ENCODE data around the gene ATXN1. TPM values are rescaled to one million over a fixed set of nuclear protein-coding genes. Genes with fewer than 3 reads are reported as not detected.
"Not testable (repeated sequence)": the region's sequence is repeated elsewhere in the genome, so short reads cannot be mapped to it uniquely, and the experiment has no call there.

ATXN1 gene
- total and polyA plus RNA-seq, 7 donors: 1.3 to 50.9 (median 21.6) TPM

GRCh38 chr6:16273256-16273655 is 488.0 kb downstream of the ATXN1 start:
- H3K4me1 ChIP-seq: peaks cover 43% of the 10 kb centered on the region
- peak overlapping the region; percentile 95 for H3K27ac ChIP-seq
- peaks cover 0 to 40% of the 10 kb centered on the region in 2 donors for H3K36me3 ChIP-seq (ENCODE audit: insufficient read depth in 1 of 2, low read depth in 1 of 2)
- no peaks in the 10 kb centered on the region for H3K27me3 ChIP-seq (ENCODE audit: insufficient read depth in 3 of 3, low read length in 2 of 3)
- no peaks in the 10 kb centered on the region for H3K9me3 ChIP-seq
- H3K4me3 ChIP-seq: no peak overlapping the region
- TF ChIP-seq CTCF (IDR thresholded peaks at IDR 0.05): no peak
- no peak for DNase-seq
- intact Hi-C loops (cut with DNase I): no loop called here
- no peak for ATAC-seq
- 14 to 50% (median 32%) methylated on average over 1 of the region's 1 CpG for WGBS, 3 donors

- Histone ChIP-seq H3K36me3 (ENCODE audit: insufficient read depth in 1 of 2, low read depth in 1 of 2) (peaks cover 0 to 45% of the 10 kb centered on the region in 2 donors), H3K27me3 (ENCODE audit: insufficient read depth in 3 of 3, low read length in 2 of 3) (no peaks in the 10 kb centered on the region), H3K27ac (peak overlapping the region; percentile 95), H3K9me3 (no peaks in the 10 kb centered on the region), H3K4me3 (no peak overlapping the region), H3K4me1 (peaks cover 35% of the 10 kb centered on the region)
- intact Hi-C loops (cut with DNase I): no loop called here
- WGBS, 3 donors: 62 to 76% (median 67%) methylated on average over 1 of the region's 1 CpG
- DNase-seq (no peak), ATAC-seq (no peak)
- no peak for TF ChIP-seq CTCF (IDR thresholded peaks at IDR 0.05)
These were observed 489.1 kb downstream of the ATXN1 start for GRCh38 chr6:16272201-16272600.

GRCh38 chr6:16271428-16271827 is 489.8 kb downstream of the ATXN1 start:
- peak overlapping the region; percentile 95 for H3K27ac ChIP-seq
- DNase-seq (no peak), ATAC-seq (no peak)
- H3K36me3 ChIP-seq (ENCODE audit: insufficient read depth in 1 of 2, low read depth in 1 of 2): peaks cover 0 to 44% of the 10 kb centered on the region in 2 donors
- no peaks in the 10 kb centered on the region for H3K27me3 ChIP-seq (ENCODE audit: insufficient read depth in 3 of 3, low read length in 2 of 3)
- no peak for TF ChIP-seq CTCF (IDR thresholded peaks at IDR 0.05)
- intact Hi-C loops (cut with DNase I): no loop called here
- 97 to 98% (median 97%) methylated on average over 5 of the region's 5 CpGs for WGBS, 3 donors
- no peak overlapping the region for H3K4me3 ChIP-seq
- peaks cover 27% of the 10 kb centered on the region for H3K4me1 ChIP-seq
- no peaks in the 10 kb centered on the region for H3K9me3 ChIP-seq

- no peak for DNase-seq
- 80 to 92% (median 89%) methylated on average over 5 of the region's 5 CpGs for WGBS, 3 donors
- Histone ChIP-seq H3K27ac (peak overlapping the region; percentile 95), H3K36me3 (ENCODE audit: insufficient read depth in 1 of 2, low read depth in 1 of 2) (peaks cover 0 to 41% of the 10 kb centered on the region in 2 donors), H3K9me3 (no peaks in the 10 kb centered on the region), H3K27me3 (ENCODE audit: insufficient read depth in 3 of 3, low read length in 2 of 3) (no peaks in the 10 kb centered on the region), H3K4me3 (no peak overlapping the region), H3K4me1 (peaks cover 24% of the 10 kb centered on the region)
- intact Hi-C loops (cut with DNase I): no loop called here
- no peak for TF ChIP-seq CTCF (IDR thresholded peaks at IDR 0.05)
- ATAC-seq: peak in 2 of 4 donors; percentile 28 to 32
These were observed 491.0 kb downstream of the ATXN1 start for GRCh38 chr6:16270178-16270794.

- H3K27me3 ChIP-seq (ENCODE audit: insufficient read depth in 3 of 3, low read length in 2 of 3); H3K9me3 ChIP-seq; H3K27ac ChIP-seq; ATAC-seq; H3K4me3 ChIP-seq; DNase-seq; intact Hi-C loops (cut with DNase I): not testable (repeated sequence)
- Histone ChIP-seq H3K4me1 (peaks cover 22% of the 10 kb centered on the region), H3K36me3 (ENCODE audit: insufficient read depth in 1 of 2, low read depth in 1 of 2) (peaks cover 0 to 34% of the 10 kb centered on the region in 2 donors)
- WGBS, 3 donors: 83 to 92% (median 92%) methylated on average over 7 of the region's 7 CpGs
These were observed 491.7 kb downstream of the ATXN1 start for GRCh38 chr6:16269442-16270070.

All from psoas muscle (tissue), 8 donors.